Muscle of back (tissue), 10 donors: ENCODE data around the gene SLC5A11. TPM values are rescaled to one million over a fixed set of nuclear protein-coding genes. Genes with fewer than 3 reads are reported as not detected.

ENCODE experiments used
- polyA plus RNA-seq, 10 donors: library from polyadenylated mRNA; unstranded; fragments of 120-200 nt; gene quantifications; one replicate each; pipeline ENCODE4 v1.2.1, GENCODE V29; 2013; ENCODE audit not compliant: insufficient read length in 10 of 10

Gene SLC5A11
- polyA plus RNA-seq, 10 donors, result 0.11 to 0.72 (median 0.13) TPM; not detected in 5

Other genes starting within 250 kb of the SLC5A11 start
- 10 to 100 TPM; 22.5 to 54.9 (median 31.4) TPM for gene TNRC6A, start 116.3 kb upstream of the SLC5A11 start, polyA plus RNA-seq
- gene ARHGAP17, start 169.4 kb downstream of the SLC5A11 start, polyA plus RNA-seq, result 10 to 100 TPM; 35.0 to 50.7 (median 43.4) TPM